Measurements from ENCODE around the gene FH. TPM values are rescaled to one million over a fixed set of nuclear protein-coding genes. Genes with fewer than 3 reads are reported as not detected.

Gene FH
- total and polyA plus RNA-seq, 2 of the 13 experiments (the other 11 are each of a cell fraction or from before 2014, with no cell fraction given): 39.2 to 152 TPM

GRCh38 chr1:241560146-241560848 is 40.7 kb upstream of the FH start:
- ChIA-PET CTCF (ENCODE audit: low intra/inter-chr PET ratio, low total read pairs) (no interaction called here), POLR2A (no interaction called here)
- Histone ChIP-seq H3K9ac (ENCODE audit: insufficient read depth, low read depth, low read length) (no peak overlapping the region), H3K27me3 (ENCODE audit: control insufficient read depth in 1 of 2, insufficient read depth in 2 of 2, low read length in 2 of 2) (no peaks in the 10 kb centered on the region), H3K9me3 (ENCODE audit: low read length) (no peaks in the 10 kb centered on the region), H3K4me2 (ENCODE audit: low read depth, low read length) (no peak overlapping the region), H3K4me1 (ENCODE audit: insufficient read depth, low read length) (peaks cover 15% of the 10 kb centered on the region; the same call in 1 of the 2 replicates), H3K27ac (ENCODE audit: extremely low read length, insufficient read depth, low read length) (no peak overlapping the region), H3K79me2 (ENCODE audit: insufficient read depth, low read length) (no peaks in the 10 kb centered on the region), H3K4me3 (replicated peaks in 1 of 3; ENCODE audit: insufficient read depth in 1 of 3, low read depth in 2 of 3, low read length in 3 of 3) (no peak overlapping the region), H2AFZ (ENCODE audit: low read length) (no peak overlapping the region), H3K36me3 (replicated peaks in 1 of 2; ENCODE audit: control insufficient read depth in 1 of 2, insufficient read depth in 2 of 2, low read length in 2 of 2) (no peaks in the 10 kb centered on the region), H4K20me1 (ENCODE audit: insufficient read depth, low read length) (no peaks in the 10 kb centered on the region)
- no peak for FAIRE-seq
- in situ Hi-C loops (cut with HindIII; ENCODE audit: extremely low pct_ligation_motif_present, low pct_unique_long_range_greater_than_20kb): no loop called here
- no TSS peak for BruUV-seq (replicated peaks)
- intact Hi-C loops (cut with micrococcal nuclease; ENCODE audit: unreplicated experiment): no loop called here
- peak; percentile 71 for ATAC-seq
- TF ChIP-seq ZNF414 (CRISPR knock-in tag; IDR thresholded peaks at IDR 0.05): no peak
- no peak for TF ChIP-seq MTA1 (CRISPR knock-in tag; IDR thresholded peaks at IDR 0.05; ENCODE audit: borderline replicate concordance)
- TF ChIP-seq ELF1 (CRISPR knock-in tag; IDR thresholded peaks at IDR 0.05): no peak
- TF ChIP-seq, protein P1, sequence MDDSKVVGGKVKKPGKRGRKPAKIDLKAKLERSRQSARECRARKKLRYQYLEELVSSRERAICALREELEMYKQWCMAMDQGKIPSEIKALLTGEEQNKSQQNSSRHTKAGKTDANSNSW (CRISPR knock-in tag; IDR thresholded peaks at IDR 0.05; ENCODE audit: borderline replicate concordance): no peak
- TF ChIP-seq HNF4G (IDR thresholded peaks at IDR 0.05; ENCODE audit: borderline replicate concordance, low read depth, low read length): peak; percentile 31; the same call in 1 of the 2 replicates
- no peak for TF ChIP-seq HNF4G (CRISPR knock-in tag; IDR thresholded peaks at IDR 0.05; ENCODE audit: borderline replicate concordance, low read depth)
- TF ChIP-seq DPF2 (CRISPR knock-in tag; IDR thresholded peaks at IDR 0.05; ENCODE audit: borderline replicate concordance, low read depth): no peak
- peak; percentile 36 for TF ChIP-seq HNF4A (CRISPR knock-in tag; IDR thresholded peaks at IDR 0.05)
- TF ChIP-seq, protein P2, sequence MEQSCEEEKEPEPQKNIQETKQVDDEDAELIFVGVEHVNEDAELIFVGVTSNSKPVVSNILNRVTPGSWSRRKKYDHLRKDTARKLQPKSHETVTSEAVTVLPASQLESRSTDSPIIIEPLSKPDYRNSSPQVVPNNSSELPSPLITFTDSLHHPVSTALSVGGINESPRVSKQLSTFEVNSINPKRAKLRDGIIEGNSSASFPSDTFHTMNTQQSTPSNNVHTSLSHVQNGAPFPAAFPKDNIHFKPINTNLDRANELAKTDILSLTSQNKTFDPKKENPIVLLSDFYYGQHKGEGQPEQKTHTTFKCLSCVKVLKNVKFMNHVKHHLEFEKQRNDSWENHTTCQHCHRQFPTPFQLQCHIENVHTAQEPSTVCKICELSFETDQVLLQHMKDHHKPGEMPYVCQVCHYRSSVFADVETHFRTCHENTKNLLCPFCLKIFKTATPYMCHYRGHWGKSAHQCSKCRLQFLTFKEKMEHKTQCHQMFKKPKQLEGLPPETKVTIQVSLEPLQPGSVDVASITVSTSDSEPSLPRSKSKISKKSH (CRISPR knock-in tag; IDR thresholded peaks at IDR 0.05; ENCODE audit: borderline replicate concordance): no peak
- no peak for TF ChIP-seq GZF1 (CRISPR knock-in tag; IDR thresholded peaks at IDR 0.05)
- TF ChIP-seq FOXC1 (CRISPR knock-in tag; IDR thresholded peaks at IDR 0.05; ENCODE audit: borderline replicate concordance): no peak
- no peak for TF ChIP-seq ZNF773 (CRISPR knock-in tag; IDR thresholded peaks at IDR 0.05; ENCODE audit: borderline replicate concordance)
- no peak for TF ChIP-seq KLF13 (CRISPR knock-in tag; IDR thresholded peaks at IDR 0.05)
- TF ChIP-seq ZNF75D (CRISPR knock-in tag; IDR thresholded peaks at IDR 0.05; ENCODE audit: borderline replicate concordance): no peak
- no peak for TF ChIP-seq XRCC5 (optimal IDR thresholded peaks at IDR 0.05; ENCODE audit: low read length)
- TF ChIP-seq, protein P3, sequence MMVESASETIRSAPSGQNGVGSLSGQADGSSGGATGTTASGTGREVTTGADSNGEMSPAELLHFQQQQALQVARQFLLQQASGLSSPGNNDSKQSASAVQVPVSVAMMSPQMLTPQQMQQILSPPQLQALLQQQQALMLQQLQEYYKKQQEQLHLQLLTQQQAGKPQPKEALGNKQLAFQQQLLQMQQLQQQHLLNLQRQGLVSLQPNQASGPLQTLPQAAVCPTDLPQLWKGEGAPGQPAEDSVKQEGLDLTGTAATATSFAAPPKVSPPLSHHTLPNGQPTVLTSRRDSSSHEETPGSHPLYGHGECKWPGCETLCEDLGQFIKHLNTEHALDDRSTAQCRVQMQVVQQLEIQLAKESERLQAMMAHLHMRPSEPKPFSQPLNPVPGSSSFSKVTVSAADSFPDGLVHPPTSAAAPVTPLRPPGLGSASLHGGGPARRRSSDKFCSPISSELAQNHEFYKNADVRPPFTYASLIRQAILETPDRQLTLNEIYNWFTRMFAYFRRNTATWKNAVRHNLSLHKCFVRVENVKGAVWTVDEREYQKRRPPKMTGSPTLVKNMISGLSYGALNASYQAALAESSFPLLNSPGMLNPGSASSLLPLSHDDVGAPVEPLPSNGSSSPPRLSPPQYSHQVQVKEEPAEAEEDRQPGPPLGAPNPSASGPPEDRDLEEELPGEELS (CRISPR knock-in tag; IDR thresholded peaks at IDR 0.05): no peak
- no peak for TF ChIP-seq HOXD1 (CRISPR knock-in tag; IDR thresholded peaks at IDR 0.05)
- DNase-seq (ENCODE audit: low spot score): no peak
- 62% methylated on average over 4 of the region's 4 CpGs for WGBS (ENCODE audit: low lambda C conversion rate)
